Liver (tissue), 2 donors: ENCODE data around the gene CNIH2.

Experiments
- RAD21 ChIP-seq, 2 donors: IDR thresholded peaks; 2 replicates each; pipeline ENCODE4 v1.6.1; 2016; ENCODE audit warnings: antibody characterized with exemption in 2 of 2, mild to moderate bottlenecking in 2 of 2
- TF ChIP-seq, protein P1 (sequence below): IDR thresholded peaks from 2 replicates; pipeline ENCODE4 v1.6.1; 2016; ENCODE audit warnings: antibody characterized with exemption, mild to moderate bottlenecking
- TF ChIP-seq, protein P2 (sequence below): IDR thresholded peaks from 2 replicates; pipeline ENCODE4 v1.6.1; 2016; ENCODE audit warnings: antibody characterized with exemption
- donor health status: healthy.

DNA sequence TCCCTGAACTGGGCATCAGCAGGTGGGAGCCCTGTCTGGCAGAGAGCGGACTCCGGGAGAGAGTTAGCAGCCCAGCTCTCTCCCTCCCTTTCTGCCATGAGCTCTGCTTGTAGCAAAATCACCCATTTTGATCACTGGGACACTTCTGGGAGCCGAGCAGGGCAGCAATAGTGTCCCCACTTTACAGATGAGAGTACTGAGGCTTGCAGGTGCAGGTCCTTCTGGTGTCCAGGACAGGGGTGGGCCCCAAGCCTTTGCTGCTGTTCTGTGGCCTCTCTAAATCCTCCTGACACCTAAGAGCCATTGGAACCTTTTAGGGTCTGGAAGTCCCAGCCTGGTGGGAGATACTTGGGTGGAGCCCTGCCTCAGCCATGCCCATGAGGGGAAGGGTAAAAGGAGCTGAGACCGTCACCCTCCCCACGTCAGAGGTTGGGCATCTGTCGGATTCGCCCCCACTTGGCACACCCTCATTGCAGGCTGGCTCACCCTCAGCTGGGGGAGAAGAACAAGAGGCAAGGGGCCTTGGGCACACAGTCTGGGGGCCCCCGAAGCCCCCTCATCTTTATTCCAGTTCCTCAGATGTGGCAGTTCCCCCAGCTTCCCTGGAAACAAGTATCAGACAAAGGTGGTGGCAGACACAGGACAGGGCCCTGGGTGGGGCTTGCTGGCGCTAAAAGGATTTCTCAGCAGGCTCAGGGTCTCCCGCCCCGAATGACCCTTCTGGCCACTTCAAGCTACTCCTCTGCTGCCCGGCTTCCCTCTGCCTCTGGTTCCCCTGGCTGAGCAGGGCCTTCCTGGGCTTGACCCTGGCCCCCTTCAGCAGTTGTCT lies 53.8 kb downstream of the CNIH2 start:
- TF ChIP-seq, protein P1, sequence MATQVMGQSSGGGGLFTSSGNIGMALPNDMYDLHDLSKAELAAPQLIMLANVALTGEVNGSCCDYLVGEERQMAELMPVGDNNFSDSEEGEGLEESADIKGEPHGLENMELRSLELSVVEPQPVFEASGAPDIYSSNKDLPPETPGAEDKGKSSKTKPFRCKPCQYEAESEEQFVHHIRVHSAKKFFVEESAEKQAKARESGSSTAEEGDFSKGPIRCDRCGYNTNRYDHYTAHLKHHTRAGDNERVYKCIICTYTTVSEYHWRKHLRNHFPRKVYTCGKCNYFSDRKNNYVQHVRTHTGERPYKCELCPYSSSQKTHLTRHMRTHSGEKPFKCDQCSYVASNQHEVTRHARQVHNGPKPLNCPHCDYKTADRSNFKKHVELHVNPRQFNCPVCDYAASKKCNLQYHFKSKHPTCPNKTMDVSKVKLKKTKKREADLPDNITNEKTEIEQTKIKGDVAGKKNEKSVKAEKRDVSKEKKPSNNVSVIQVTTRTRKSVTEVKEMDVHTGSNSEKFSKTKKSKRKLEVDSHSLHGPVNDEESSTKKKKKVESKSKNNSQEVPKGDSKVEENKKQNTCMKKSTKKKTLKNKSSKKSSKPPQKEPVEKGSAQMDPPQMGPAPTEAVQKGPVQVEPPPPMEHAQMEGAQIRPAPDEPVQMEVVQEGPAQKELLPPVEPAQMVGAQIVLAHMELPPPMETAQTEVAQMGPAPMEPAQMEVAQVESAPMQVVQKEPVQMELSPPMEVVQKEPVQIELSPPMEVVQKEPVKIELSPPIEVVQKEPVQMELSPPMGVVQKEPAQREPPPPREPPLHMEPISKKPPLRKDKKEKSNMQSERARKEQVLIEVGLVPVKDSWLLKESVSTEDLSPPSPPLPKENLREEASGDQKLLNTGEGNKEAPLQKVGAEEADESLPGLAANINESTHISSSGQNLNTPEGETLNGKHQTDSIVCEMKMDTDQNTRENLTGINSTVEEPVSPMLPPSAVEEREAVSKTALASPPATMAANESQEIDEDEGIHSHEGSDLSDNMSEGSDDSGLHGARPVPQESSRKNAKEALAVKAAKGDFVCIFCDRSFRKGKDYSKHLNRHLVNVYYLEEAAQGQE, result no peak
- TF ChIP-seq RAD21 (IDR thresholded peaks at IDR 0.05), result no peak
- TF ChIP-seq, protein P2, sequence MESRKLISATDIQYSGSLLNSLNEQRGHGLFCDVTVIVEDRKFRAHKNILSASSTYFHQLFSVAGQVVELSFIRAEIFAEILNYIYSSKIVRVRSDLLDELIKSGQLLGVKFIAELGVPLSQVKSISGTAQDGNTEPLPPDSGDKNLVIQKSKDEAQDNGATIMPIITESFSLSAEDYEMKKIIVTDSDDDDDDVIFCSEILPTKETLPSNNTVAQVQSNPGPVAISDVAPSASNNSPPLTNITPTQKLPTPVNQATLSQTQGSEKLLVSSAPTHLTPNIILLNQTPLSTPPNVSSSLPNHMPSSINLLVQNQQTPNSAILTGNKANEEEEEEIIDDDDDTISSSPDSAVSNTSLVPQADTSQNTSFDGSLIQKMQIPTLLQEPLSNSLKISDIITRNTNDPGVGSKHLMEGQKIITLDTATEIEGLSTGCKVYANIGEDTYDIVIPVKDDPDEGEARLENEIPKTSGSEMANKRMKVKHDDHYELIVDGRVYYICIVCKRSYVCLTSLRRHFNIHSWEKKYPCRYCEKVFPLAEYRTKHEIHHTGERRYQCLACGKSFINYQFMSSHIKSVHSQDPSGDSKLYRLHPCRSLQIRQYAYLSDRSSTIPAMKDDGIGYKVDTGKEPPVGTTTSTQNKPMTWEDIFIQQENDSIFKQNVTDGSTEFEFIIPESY, result no peak
